Measurements from ENCODE around the gene DLGAP5. TPM values are rescaled to one million over a fixed set of nuclear protein-coding genes. Genes with fewer than 3 reads are reported as not detected.

DLGAP5 gene
- total and polyA plus RNA-seq, 2 of the 13 experiments (the other 11 are each of a cell fraction or from before 2014, with no cell fraction given) = 7.7 to 55.8 TPM

DNA sequence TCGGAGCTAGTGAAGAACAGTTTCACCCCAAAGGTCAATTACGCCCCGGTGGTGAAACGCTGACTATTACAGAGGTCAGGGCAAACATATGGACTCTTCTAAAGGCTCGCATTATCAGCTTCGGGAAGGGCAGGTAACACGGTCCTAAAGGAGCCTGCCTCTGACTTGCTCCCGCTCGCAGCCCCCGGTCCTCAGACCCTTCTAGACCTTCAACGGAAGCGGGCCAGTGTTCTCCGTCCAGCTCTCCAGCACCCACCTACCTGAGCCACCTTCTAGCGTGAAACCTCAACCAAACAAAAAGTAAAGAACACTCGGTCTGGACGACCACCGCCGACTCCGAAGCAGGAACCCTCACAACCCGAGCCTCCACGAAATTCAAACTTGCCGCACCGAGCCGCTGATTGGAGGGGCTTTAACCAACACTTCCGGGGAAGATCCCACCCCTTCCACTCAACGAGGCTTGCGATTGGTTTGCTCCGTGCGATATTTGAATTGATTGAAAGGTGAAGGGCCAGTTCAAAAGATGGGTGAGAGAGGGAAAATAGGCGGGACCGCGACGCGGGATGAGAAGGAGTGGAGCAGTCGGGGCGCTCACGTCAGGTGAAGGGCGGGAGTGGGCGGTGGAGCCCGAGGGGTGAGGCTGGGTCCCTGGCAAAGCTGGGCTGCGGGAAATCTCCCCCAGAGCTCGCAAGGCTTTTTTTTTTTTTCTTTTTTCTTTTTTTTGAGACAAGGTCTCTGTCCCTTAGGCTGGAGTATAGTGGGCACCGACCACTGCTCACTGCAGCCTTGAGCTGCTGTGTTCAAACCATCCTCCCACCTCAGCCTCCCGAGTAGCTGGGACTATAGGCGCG lies at the start of gene DLGAP5 (continued):
- TF ChIP-seq, protein P1, sequence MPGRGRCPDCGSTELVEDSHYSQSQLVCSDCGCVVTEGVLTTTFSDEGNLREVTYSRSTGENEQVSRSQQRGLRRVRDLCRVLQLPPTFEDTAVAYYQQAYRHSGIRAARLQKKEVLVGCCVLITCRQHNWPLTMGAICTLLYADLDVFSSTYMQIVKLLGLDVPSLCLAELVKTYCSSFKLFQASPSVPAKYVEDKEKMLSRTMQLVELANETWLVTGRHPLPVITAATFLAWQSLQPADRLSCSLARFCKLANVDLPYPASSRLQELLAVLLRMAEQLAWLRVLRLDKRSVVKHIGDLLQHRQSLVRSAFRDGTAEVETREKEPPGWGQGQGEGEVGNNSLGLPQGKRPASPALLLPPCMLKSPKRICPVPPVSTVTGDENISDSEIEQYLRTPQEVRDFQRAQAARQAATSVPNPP (CRISPR knock-in tag; IDR thresholded peaks at IDR 0.05) = no peak
- TF ChIP-seq ZNF468 (CRISPR knock-in tag; IDR thresholded peaks at IDR 0.05) = 0 out of 2 replicates have a peak, but pooled peaks have one; percentile 64
- TF ChIP-seq, protein P2, sequence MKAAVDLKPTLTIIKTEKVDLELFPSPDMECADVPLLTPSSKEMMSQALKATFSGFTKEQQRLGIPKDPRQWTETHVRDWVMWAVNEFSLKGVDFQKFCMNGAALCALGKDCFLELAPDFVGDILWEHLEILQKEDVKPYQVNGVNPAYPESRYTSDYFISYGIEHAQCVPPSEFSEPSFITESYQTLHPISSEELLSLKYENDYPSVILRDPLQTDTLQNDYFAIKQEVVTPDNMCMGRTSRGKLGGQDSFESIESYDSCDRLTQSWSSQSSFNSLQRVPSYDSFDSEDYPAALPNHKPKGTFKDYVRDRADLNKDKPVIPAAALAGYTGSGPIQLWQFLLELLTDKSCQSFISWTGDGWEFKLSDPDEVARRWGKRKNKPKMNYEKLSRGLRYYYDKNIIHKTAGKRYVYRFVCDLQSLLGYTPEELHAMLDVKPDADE (CRISPR knock-in tag; IDR thresholded peaks at IDR 0.05) = no peak
- peak; percentile 98 for TF ChIP-seq NFYB (CRISPR knock-in tag; IDR thresholded peaks at IDR 0.05)
- TF ChIP-seq ZNF615 (CRISPR knock-in tag; IDR thresholded peaks at IDR 0.05; ENCODE audit: borderline replicate concordance) = 0 out of 2 replicates have a peak, but pooled peaks have one; percentile 29
- 0 out of 2 replicates have a peak, but pooled peaks have one; percentile 1 for TF ChIP-seq STAG1 (CRISPR knock-in tag; IDR thresholded peaks at IDR 0.05)
- TF ChIP-seq BORCS8-MEF2B (CRISPR knock-in tag; IDR thresholded peaks at IDR 0.05) = peak; percentile 95
- no peak for TF ChIP-seq BHLHE40 (IDR thresholded peaks at IDR 0.05; ENCODE audit: low read length)
- TF ChIP-seq, protein P3, sequence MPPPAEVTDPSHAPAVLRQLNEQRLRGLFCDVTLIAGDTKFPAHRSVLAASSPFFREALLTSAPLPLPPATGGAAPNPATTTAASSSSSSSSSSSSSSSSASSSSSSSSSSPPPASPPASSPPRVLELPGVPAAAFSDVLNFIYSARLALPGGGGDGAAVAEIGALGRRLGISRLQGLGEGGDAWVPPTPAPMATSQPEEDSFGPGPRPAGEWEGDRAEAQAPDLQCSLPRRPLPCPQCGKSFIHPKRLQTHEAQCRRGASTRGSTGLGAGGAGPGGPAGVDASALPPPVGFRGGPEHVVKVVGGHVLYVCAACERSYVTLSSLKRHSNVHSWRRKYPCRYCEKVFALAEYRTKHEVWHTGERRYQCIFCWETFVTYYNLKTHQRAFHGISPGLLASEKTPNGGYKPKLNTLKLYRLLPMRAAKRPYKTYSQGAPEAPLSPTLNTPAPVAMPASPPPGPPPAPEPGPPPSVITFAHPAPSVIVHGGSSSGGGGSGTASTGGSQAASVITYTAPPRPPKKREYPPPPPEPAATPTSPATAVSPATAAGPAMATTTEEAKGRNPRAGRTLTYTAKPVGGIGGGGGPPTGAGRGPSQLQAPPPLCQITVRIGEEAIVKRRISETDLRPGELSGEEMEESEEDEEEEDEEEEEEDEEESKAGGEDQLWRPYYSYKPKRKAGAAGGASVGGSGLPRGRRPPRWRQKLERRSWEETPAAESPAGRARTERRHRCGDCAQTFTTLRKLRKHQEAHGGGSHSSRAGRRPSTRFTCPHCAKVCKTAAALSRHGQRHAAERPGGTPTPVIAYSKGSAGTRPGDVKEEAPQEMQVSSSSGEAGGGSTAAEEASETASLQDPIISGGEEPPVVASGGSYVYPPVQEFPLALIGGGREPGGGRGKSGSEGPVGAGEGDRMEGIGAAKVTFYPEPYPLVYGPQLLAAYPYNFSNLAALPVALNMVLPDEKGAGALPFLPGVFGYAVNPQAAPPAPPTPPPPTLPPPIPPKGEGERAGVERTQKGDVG (CRISPR knock-in tag; IDR thresholded peaks at IDR 0.05; ENCODE audit: borderline replicate concordance) = peak; percentile 20; the same call in 1 of the 2 replicates
- TF ChIP-seq KAT8 (CRISPR knock-in tag; IDR thresholded peaks at IDR 0.05) = peak; percentile 77
- no peak for TF ChIP-seq FOXJ3 (CRISPR knock-in tag; IDR thresholded peaks at IDR 0.05; ENCODE audit: borderline replicate concordance)
- TF ChIP-seq HOXA9 (CRISPR knock-in tag; IDR thresholded peaks at IDR 0.05; ENCODE audit: borderline replicate concordance) = peak; percentile 77
- TF ChIP-seq, protein P4, sequence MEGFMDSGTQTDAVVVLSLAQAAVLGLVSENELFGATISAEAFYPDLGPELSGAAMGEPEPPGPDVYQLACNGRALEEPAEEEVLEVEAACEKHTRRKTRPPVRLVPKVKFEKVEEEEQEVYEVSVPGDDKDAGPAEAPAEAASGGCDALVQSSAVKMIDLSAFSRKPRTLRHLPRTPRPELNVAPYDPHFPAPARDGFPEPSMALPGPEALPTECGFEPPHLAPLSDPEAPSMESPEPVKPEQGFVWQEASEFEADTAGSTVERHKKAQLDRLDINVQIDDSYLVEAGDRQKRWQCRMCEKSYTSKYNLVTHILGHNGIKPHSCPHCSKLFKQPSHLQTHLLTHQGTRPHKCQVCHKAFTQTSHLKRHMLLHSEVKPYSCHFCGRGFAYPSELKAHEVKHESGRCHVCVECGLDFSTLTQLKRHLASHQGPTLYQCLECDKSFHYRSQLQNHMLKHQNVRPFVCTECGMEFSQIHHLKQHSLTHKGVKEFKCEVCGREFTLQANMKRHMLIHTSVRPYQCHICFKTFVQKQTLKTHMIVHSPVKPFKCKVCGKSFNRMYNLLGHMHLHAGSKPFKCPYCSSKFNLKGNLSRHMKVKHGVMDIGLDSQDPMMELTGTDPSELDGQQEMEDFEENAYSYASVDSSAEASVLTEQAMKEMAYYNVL (CRISPR knock-in tag; IDR thresholded peaks at IDR 0.05; ENCODE audit: borderline replicate concordance) = 0 out of 2 replicates have a peak, but pooled peaks have one; percentile 14
- 0 out of 2 replicates have a peak, but pooled peaks have one; percentile 43 for TF ChIP-seq HOXA5 (CRISPR knock-in tag; IDR thresholded peaks at IDR 0.05)
- TF ChIP-seq, protein P5, sequence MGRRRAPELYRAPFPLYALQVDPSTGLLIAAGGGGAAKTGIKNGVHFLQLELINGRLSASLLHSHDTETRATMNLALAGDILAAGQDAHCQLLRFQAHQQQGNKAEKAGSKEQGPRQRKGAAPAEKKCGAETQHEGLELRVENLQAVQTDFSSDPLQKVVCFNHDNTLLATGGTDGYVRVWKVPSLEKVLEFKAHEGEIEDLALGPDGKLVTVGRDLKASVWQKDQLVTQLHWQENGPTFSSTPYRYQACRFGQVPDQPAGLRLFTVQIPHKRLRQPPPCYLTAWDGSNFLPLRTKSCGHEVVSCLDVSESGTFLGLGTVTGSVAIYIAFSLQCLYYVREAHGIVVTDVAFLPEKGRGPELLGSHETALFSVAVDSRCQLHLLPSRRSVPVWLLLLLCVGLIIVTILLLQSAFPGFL (CRISPR knock-in tag; IDR thresholded peaks at IDR 0.05) = no peak
- 0 out of 2 replicates have a peak, but pooled peaks have one; percentile 19 for TF ChIP-seq NR1H2 (CRISPR knock-in tag; IDR thresholded peaks at IDR 0.05; ENCODE audit: borderline replicate concordance, low read depth)
- no peak for TF ChIP-seq TP53 (CRISPR knock-in tag; conservative IDR thresholded peaks at IDR 0.05)
